GOT3 (cell line): ENCODE data around the gene C11orf42.
"Not testable (repeated sequence)": the region's sequence is repeated elsewhere in the genome, so short reads cannot be mapped to it uniquely, and the experiment has no call there.

ENCODE experiments used
- DNase-seq: peaks from one replicate; lab custom pipeline; 2025; ENCODE audit warnings: mixed read lengths; lab: John Stamatoyannopoulos, UW

The C11orf42 gene

GRCh38 chr11:6223854-6224253 is 18.5 kb downstream of the C11orf42 start:
- no peak for DNase-seq

GRCh38 chr11:6224421-6224820 is 19.1 kb downstream of the C11orf42 start:
- no peak for DNase-seq

- no peak for DNase-seq
Observed at GRCh38 chr11:6225024-6225423, 19.7 kb downstream of the C11orf42 start.

GRCh38 chr11:6225896-6226295 is 20.5 kb downstream of the C11orf42 start:
- no peak for DNase-seq

- DNase-seq: no peak
Observed at GRCh38 chr11:6228520-6228919, 23.2 kb downstream of the C11orf42 start.

- DNase-seq: no peak
Observed at GRCh38 chr11:6229911-6230310, 24.6 kb downstream of the C11orf42 start.

GRCh38 chr11:6232899-6233298 is 27.5 kb downstream of the C11orf42 start:
- no peak for DNase-seq

GRCh38 chr11:6233984-6234386 is 28.6 kb downstream of the C11orf42 start:
- DNase-seq: no peak

GRCh38 chr11:6234387-6235107 is 29.2 kb downstream of the C11orf42 start, which contains the start of gene FHIP1B:
Gene FHIP1B (minus strand): TSS chr11:6234636. CDS start chr11:6224516, 10,120 bp downstream.
- DNase-seq: peak; percentile 94

GRCh38 chr11:6237266-6237665 is 31.9 kb downstream of the C11orf42 start:
- no peak for DNase-seq

GRCh38 chr11:6237761-6238302 is 32.5 kb downstream of the C11orf42 start:
- no peak for DNase-seq

GRCh38 chr11:6238902-6239301 is 33.5 kb downstream of the C11orf42 start, which contains the start of gene CNGA4:
Gene CNGA4 (plus strand): TSS chr11:6239089. CDS start chr11:6239207, 118 bp downstream.
- DNase-seq: no peak

GRCh38 chr11:6240139-6240538 is 34.8 kb downstream of the C11orf42 start:
- no peak for DNase-seq

- no peak for DNase-seq
Observed at GRCh38 chr11:6240781-6241180, 35.4 kb downstream of the C11orf42 start.

- DNase-seq: no peak
Observed at GRCh38 chr11:6241316-6241715, 36.0 kb downstream of the C11orf42 start.

GRCh38 chr11:6245536-6245935 is 40.2 kb downstream of the C11orf42 start:
- DNase-seq: no peak

- DNase-seq: no peak
Observed at GRCh38 chr11:6248248-6248647, 42.9 kb downstream of the C11orf42 start.

GRCh38 chr11:6248897-6249296 is 43.5 kb downstream of the C11orf42 start:
- not testable (repeated sequence) for DNase-seq

- DNase-seq: no peak
Observed at GRCh38 chr11:6249770-6250555, 44.6 kb downstream of the C11orf42 start.

GRCh38 chr11:6251120-6251733 is 45.9 kb downstream of the C11orf42 start:
- DNase-seq: no peak

GRCh38 chr11:6251990-6252473 is 46.7 kb downstream of the C11orf42 start:
- DNase-seq: no peak

GRCh38 chr11:6253197-6253596 is 47.8 kb downstream of the C11orf42 start:
- no peak for DNase-seq
